COLO668 (cell line): ENCODE measurements around the gene HAND1.

Experiments used
- DNase-seq: peaks from one replicate; lab custom pipeline; 2025; ENCODE audit not compliant: unreplicated experiment; lab: John Stamatoyannopoulos, UW

HAND1 gene

GRCh38 chr5:154506049-154506715 is 28.2 kb upstream of the HAND1 start:
- DNase-seq, result no peak

DNA sequence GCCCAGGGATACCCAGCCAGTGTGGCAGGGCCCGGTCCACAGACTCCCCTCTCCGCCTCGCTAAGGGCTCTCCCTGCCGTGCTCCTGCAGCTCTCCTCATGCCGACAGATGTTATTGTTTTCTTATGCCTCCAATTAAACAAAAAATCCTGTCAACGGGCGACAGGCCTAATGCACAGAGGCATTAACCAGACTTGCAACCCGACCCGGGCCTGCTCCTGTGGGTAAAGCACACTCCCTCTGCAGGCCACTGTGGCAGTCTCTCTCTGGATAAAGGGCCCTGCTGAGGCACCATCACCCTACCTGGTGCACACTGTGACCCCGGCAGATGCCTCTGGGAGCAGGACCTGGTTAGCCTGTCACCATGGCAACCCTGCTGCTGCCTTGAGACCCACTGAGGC is 27.5 kb upstream of the HAND1 start:
- DNase-seq, result no peak

DNA sequence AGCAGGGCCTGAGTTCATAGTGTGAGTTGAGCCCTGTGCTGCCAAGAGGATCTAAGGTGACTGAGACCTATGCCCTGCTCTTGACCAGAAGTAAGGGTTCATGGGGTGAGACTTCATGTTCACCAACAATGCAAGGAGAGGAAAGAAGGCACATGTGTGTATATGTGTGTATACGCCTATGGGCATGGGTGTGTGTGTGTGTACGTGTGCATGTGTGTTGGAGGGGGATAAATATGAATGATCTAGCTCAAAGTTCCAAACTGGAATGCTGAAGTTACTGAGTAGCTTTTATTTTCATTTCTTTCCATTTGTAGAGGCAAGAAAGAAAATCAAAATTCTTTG is 25.6 kb upstream of the HAND1 start:
- DNase-seq, result no peak

GRCh38 chr5:154502180-154502579 is 24.2 kb upstream of the HAND1 start:
- no peak for DNase-seq

- no peak for DNase-seq
These were observed 23.5 kb upstream of the HAND1 start for GRCh38 chr5:154501566-154501965.

GRCh38 chr5:154498994-154499393 is 21.0 kb upstream of the HAND1 start:
- no peak for DNase-seq

- no peak for DNase-seq
These were observed 20.6 kb upstream of the HAND1 start for GRCh38 chr5:154498591-154498990.

DNA sequence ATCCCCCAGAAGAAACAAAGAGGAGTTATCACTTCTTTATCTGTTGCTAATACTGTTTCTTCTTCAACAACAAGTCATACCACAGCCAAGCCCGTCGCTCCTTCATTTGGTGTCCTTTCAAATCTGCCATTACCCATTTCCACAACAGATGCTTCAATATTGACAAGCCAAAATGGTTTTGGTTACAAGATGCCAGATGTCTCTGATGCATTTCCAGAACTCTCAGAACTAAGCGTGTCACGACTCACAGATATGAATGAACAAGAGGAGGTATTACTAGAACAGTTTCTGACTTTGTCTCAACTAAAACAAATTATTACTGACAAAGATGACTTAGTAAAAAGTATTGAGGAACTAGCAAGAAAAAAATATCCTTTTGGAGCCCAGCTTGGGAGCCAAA is 16.0 kb upstream of the HAND1 start:
- DNase-seq, result no peak

GRCh38 chr5:154493274-154493673 is 15.2 kb upstream of the HAND1 start:
- DNase-seq, result no peak

DNA sequence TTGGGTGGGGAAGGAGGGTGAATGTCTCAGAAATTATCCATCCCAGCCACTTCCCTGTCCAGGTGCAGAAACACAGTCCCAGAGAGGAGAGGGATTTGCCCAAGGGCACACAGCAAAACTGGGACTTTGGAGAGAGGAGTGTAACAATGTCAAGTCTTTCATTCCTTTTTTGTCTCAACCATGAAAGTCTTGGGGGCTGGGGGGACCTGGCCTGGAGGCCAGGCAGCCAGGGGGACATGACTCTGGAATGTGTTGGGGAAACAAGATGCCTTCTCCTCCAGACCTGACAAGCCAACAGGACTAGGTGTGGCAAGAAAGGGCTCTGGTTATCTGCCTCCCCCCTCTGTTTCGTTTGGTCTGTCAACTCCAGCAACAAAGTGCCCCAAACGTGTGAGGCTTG is 13.9 kb upstream of the HAND1 start:
- no peak for DNase-seq

- no peak for DNase-seq
These were observed 9.5 kb upstream of the HAND1 start for GRCh38 chr5:154487541-154487940.

- DNase-seq, result no peak
These were observed 8.4 kb upstream of the HAND1 start for GRCh38 chr5:154486427-154486866.

DNA sequence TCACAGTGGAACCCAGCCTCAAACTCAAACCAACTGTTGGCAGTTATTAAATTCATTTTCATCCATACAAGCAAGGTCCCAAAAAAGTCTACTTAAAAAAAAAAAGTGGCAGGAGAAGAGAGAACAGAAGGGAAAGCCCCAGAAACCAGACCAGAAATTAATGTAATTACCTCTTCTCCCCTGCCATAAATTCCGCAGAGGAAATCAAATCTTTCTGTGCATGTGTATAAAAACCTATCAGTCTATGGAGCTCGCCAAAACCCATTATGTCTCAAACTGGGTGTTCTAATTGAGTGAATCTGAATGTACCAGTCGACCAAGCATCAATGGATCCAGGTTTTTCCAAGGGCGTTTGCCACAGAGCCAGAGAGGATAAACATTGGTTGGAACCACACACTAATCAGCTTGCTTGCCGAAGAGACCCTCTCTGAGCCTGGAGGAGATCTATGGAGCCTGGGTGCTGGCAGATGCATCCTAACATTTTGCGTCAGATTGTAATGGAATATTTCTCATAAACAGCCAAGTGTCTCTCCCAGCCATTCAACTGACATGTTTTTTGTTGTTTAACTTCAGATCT is 7.9 kb upstream of the HAND1 start:
- no peak for DNase-seq

GRCh38 chr5:154485096-154485491 is 7.1 kb upstream of the HAND1 start:
- DNase-seq, result no peak

- DNase-seq, result no peak
These were observed 6.5 kb upstream of the HAND1 start for GRCh38 chr5:154484393-154485095.

- no peak for DNase-seq
These were observed 5.8 kb upstream of the HAND1 start for GRCh38 chr5:154483654-154484392.

DNA sequence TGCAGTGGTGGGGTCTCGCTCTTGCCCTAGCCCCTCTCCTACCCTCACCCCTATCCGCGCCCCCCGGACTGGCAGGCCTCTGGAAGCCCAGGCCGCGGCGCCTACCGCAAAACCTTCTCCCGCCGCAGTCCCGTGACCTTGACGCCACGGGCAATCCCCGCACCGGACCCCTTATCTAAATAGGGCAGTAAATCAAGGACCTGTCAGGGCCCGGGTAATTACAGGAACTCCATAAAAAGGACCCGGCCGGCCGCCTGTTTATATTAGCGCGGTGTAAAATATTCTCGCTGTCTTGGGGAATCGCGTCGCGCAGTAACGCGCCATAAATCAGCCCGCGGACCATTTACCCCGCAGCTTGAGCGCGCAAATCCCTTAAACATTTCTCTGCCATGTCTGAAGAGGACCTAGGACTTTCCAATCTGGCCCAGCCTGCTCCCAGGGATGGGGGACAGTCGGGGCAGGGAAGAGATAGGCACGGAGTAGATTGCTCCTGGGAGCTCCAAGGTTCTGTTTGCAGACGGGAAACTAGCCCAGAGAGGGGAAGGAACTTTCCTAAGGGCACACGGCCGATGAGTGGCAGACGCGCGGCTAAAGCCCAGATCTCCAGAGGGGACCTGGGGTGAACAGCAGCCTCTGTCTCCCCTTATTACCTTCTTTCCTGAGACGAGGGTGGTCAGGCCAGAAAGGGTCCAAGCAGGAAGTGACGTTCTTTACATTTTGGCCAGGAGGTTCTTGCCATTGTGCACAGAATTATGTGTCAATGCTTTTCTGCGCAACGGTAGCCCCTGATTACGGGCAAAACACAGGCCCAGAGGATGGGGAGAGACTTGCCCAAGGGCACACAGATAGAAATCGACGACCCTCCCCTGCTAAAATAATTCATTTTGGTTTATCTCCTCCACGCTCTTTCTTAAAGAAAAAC is 4.8 kb upstream of the HAND1 start:
- no peak for DNase-seq

GRCh38 chr5:154481584-154482381 is 3.8 kb upstream of the HAND1 start:
- no peak for DNase-seq

DNA sequence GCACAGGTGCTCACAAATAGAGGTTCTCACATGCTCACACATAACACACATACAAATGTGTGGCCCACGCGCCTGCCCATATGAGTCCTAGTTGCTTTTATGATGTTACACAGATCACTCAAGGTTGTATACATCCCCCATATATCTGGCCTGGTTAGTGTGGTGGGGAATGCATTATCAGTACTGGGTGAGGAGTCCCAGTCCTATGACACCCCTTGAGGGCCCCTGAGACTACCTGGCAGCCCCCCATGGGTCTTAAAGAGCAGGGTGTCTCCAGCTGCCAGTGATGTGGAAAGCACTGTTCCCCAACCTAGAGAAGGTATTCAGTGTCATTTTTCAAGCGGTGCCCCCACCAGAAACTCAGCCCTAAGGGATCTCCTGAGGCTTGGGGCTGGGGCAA is 2.8 kb upstream of the HAND1 start:
- no peak for DNase-seq
